Measurements from ENCODE around the gene ME3. TPM values are rescaled to one million over a fixed set of nuclear protein-coding genes. Genes with fewer than 3 reads are reported as not detected.

ME3 gene
- total RNA-seq, 6 experiments from 2014 or later: 1.9 to 8.5 (median 4.6) TPM

GRCh38 chr11:86396396-86396795, 276.0 kb downstream of the ME3 start:
- H3K4me1 ChIP-seq: no peaks in the 10 kb centered on the region
- ATAC-seq: no peak
- H3K4me3 ChIP-seq: no peak overlapping the region
- WGBS (ENCODE audit: insufficient coverage, low coverage, low lambda C conversion rate, missing lambda C conversion rate): 100% methylated on average over 2 of the region's 2 CpGs
- H3K36me3 ChIP-seq: no peaks in the 10 kb centered on the region
- DNase-seq: no peak
- no peak for TF ChIP-seq CTCF (IDR thresholded peaks at IDR 0.05)
- no peak for TF ChIP-seq POLR2A (IDR thresholded peaks at IDR 0.05)
- no peaks in the 10 kb centered on the region for H3K9me3 ChIP-seq
- no peak overlapping the region for H3K27ac ChIP-seq
- intact Hi-C loops (cut with DNase I): no loop called here
- no peaks in the 10 kb centered on the region for H3K27me3 ChIP-seq

- Histone ChIP-seq H3K36me3 (no peaks in the 10 kb centered on the region), H3K27ac (no peak overlapping the region), H3K9me3 (no peaks in the 10 kb centered on the region), H3K27me3 (no peaks in the 10 kb centered on the region), H3K4me1 (no peaks in the 10 kb centered on the region), H3K4me3 (no peak overlapping the region)
- 68% methylated on average over 5 of the region's 6 CpGs for WGBS (ENCODE audit: insufficient coverage, low coverage, low lambda C conversion rate, missing lambda C conversion rate)
- TF ChIP-seq CTCF (IDR thresholded peaks at IDR 0.05) (no peak), POLR2A (IDR thresholded peaks at IDR 0.05) (no peak)
- ATAC-seq (peak in 1 of 4 donors; percentile 17), DNase-seq (no peak)
- intact Hi-C loops (cut with DNase I): no loop called here
These were observed 277.3 kb downstream of the ME3 start for GRCh38 chr11:86395061-86395551.

Other genes starting within 250 kb of the ME3 start
- 10 to 100 TPM in 3 of 6 experiments, 1 to 10 TPM in 3; 6.9 to 17.8 (median 9.4) TPM for gene PRSS23, start 127.9 kb upstream of the ME3 start, total RNA-seq

Data from right lobe of liver (tissue), 6 donors.